NCI-H2196 (cell line): Measurements from ENCODE around the gene RAB11FIP5.
"Not testable (repeated sequence)": the region's sequence is repeated elsewhere in the genome, so short reads cannot be mapped to it uniquely, and the experiment has no call there.

Source experiments
- DNase-seq: peaks from one replicate; lab custom pipeline; 2025; ENCODE audit not compliant: unreplicated experiment; lab: John Stamatoyannopoulos, UW

Gene RAB11FIP5

DNA sequence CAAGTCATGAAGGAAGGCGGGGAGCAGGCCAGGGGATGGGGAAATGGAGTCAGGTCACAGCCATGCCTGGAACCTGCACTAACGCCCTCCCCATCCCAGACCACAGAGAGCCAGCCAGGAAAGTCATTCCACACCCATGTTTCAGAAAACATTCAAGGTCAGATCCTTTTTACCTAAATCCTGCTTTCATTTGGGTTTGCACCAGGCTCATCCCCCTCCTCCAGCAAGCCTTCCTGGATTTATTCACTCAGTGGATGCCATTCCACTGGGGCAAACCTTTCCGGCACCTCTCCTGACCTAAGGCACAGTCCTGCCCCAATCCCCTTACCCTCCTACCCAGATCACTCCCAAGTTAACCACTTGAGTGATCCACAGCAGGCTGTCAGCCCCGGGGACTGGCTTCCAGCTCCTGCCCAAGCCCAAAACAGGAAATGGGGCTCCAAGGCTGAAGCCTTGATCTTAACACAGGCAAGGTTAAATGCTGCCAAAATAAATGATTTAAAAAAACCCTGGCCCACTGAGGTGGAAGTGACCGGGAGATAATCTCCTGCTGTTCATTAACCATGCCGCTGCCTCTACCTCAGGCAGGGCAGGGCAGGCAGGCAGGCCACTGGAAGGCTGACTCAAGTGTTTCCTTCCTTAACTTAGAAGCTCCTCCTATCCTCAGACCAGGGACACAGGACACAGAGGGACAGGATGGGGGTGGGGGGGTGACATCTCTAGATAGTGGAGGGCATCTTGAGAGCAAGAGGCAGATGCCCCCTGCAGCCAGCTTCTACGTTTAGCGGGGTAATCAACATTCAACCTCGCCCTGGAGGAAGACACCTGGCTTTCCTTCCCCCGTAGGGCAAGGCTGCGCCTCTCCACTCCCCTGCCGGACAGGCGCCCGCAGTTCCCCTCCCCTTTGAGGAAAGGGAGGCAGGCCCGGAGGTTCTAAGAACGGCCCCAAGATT, 1.4 kb downstream of the RAB11FIP5 start:
- DNase-seq: no peak

DNA sequence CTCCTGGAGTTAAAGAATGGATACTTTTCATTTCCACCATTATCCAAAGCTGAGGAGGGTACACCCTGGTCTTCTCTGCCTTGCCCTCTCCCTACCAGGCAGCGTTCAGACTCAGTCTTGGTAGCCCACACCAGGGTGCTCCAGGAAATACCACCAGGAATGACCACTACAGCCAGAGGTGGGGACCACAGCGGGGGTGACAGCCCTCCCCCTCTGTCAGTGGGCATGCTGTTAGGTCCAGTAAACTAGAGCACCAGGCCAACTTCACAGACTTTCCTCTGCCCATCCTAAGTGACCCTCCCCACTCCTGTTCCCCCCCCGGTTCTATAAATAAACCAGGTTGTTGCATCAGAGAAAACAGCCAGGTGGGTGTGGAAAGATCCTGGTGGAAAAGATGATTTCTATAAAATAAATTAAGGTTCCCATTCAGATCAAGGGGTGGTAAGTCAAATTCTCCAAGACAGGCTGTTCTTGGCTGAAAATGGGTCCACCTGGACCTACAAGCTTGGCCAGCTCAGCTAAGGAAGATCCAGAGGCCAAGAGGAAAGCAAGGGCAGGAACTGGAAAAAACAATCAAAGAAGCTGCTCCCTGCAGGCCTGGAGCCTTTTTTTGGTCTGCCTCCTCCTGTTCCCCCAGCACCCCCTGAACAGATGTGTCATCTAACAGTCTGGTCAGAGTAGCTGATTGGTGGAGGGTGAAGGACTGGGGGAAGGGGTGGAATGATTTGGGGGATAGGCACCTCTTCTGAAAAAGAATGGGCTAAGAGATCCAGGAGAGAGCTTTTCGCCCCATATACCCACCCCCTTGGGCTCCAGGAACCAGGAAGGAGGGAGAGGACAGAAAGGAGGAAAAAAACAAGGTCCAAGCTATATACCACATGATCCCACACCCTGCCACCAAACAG, 2.3 kb downstream of the RAB11FIP5 start:
- no peak for DNase-seq

DNA sequence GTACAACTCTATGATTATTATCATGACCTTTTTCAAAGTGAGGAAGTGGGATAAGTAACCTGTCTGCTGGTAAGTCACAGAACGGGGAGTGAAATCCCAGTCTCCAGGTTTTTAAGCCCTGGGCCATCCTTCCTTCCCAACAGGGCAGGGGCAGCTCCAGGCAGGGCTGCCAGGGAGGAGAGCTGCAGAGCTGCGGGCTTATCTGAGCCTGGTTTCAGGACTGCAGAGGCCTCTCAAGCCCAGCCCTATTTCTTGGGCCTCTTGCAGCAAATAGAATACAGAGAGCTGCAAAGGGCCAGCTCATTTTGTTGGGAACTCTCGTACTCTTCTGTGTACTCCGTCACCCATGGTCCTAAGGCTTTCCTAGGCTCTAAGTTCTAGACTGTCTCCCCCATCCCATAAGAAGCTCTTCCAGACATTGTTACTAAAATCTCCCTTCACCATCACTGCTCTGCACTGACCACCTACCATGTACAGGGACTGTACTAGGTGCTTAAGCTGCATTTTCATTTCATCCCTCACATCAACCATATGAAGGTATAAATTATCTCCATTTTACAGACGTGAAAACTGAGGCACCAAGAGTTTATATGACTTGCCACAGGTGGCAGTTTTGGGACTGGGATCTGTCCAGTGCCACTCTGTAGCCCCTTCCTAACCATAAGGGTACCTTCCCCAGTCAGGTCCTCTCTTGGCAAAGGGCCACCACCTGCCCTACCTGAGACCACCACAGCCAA, 3.1 kb downstream of the RAB11FIP5 start:
- no peak for DNase-seq

DNA sequence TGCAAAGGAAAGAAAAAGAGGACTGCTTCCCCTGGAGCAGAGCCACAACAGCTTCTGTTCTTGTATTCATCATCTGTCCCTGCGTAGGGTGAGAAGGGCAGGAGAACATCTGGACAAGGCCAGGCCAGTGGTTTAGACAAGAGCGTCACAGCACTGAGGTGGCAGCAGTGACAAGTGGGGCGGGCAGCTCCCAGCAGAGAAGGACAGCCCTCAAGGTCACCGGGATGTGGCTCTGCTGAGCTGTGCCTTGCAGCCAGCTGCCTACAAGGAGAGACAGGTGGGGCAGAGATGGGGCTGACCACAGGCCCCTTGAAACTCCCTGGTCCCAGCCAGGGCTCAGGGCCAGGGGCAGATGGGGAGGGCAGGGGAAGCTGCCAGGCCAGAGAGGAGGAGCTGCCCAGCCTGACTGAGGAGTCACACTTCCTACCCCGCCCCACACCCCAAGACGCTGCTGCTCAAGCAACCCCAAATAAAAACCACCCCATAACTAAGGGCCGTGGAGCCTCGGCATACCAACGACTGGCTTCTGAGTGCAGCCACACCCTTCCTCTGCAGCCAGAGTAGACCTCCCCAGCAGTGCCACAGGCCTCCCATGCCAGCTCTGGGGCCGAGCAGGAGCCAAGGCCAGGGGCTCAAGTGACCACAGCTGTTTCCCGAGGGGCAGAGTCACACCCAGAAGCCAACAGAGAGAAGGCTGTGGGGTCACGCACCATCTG, 5.4 kb downstream of the RAB11FIP5 start:
- DNase-seq: no peak

DNA sequence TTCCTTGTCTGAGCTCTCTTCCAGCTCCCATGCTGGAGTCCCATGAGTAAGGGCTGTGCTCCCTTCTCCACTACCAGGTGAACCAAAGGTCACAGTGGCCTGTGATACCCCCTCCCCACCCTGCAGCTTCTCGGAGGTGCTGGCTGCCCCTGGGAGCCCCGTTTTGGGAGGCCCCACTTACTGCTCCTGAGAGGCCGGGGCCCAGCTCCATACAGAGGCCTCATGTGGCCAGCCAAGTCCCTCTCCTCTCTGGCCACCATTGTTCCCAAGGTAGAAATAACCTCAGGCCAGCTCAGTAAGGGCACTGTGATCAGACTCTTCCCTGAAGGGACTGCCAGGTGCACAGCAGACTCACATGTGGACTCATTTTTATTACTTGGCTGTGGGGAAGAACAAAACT, 6.0 kb downstream of the RAB11FIP5 start:
- DNase-seq: no peak

DNA sequence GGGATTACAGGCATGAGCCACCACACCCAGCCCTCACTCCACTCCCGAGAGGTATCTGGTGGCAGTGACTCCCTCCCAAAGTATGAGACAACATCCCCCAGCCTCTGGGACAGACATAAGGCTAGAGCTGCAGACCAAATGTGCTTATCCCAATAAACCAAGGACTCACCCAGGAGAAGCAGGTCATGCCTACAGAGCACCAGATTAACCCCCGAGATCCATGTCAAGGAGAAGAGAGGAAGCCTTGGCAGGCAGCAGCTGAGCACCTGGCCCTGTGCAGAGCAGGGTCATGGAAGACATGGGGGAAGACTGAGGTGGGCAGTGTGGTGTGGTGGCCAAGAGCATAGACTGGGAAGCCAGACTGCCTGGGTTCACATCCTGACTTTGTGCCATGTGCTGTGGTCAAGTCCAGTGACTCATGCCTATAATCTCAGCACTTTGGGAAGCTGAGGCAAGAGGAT, 7.2 kb downstream of the RAB11FIP5 start:
- no peak for DNase-seq

DNA sequence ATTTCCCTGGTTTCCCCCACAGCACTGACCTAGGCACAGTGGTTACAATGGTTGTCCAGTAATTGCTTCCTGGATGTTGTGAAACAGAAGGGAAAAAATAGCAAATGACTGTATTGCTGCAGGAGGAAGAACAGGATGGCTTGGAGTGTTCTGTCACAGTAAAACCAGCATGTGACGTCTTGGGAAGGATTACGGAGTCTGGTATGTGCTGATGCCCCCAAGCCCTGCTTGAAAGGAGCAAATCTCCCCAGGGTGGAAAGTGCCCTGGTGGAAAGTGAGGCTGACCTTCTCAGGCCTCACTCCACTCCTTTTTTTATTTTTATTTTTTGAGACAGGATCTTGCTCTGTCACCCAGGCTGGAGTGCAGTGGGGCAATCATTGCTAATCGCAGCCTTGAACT, 7.8 kb downstream of the RAB11FIP5 start:
- no peak for DNase-seq

DNA sequence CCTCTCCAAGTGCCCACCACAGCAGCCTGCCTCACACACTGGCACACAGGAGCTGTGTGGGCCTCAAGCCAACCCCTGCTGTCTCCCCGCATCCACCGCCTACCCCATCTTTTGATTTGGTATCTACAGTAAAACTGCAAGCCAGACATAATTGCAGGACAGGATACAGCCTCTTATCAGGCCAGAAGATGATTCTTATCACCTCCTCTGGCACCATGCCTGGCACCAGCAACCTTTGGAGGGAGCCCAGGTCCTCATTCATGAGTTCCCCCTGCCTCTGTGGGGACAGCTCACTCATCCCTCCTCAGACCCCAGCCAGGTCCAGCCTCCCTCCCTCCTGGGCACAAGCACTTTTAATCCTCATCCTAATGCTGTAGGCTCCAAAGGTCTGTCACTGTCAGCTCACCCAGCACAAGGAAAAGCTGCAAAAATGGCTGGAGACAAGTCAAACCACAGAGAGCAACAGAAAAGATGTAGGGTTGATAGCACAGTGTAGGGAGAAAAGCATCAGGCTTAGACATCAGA, 9.7 kb downstream of the RAB11FIP5 start:
- peak; percentile 50 for DNase-seq

DNA sequence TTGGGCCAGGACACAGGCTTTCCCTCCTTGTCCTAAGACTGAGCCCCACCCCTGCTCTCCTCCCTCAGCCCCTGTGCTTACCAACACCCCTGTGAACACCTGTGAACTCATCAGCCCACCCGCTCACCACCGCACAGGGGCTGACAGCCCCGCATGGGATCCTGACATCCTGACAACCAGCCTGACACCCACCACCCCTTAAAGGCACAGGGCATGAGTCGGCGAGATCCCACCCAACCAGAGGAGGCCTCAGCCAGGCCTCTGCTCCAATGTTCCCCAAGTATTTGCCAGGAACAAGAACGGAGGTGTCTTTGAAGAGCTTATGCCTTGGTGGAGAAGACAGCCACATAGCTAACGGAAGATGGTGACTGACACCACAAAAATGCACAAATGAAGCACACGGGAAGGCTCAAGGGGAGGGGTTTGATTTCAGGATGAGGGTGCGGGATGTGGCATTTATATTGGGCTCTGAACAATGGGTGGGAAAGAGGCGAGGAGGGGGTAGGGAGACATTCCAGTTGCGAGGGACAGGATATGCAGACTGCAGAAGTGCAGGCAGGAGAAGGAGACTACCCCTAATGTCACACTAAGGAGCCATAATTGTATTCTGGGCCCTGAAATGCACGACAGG, 11.0 kb downstream of the RAB11FIP5 start:
- no peak for DNase-seq

DNA sequence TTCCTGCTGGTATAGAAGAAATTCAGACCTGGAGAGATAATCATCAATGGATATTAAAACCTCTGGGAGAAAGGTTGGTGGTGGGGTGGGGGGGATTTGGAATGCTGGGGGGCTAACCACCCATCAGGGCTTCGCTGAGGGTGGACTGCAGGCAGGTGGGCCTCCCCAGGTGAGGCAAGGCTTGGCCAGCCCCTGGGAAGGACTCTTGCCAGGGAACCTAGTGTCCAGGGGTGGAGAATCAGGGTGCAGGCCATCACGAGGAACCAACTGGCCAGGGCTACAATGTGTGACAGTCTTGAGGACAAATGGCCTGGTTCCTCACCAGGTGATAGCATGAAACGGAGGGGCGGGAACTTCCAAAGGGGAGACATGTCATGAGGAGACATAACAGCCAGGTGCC, 11.8 kb downstream of the RAB11FIP5 start:
- no peak for DNase-seq

DNA sequence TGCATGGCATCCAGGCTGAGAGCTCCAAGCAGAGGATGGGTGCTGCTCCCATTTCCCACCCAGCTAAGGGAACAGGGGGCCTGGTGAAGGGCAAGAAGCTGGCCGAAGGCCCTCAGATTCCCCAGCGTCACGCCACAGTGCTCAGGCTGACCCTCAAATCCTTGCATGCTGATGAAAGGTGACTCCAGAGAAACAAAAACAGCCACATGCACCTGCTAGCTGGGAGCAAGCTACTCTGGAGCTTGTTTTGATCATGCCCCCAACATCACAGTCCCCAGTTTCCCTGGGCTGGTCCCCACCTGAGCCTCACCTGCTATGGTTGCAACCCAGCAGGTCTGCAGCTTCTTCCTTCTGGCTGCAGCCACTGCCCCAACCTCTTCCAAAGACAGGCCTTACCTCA, 13.3 kb downstream of the RAB11FIP5 start:
- no peak for DNase-seq

DNA sequence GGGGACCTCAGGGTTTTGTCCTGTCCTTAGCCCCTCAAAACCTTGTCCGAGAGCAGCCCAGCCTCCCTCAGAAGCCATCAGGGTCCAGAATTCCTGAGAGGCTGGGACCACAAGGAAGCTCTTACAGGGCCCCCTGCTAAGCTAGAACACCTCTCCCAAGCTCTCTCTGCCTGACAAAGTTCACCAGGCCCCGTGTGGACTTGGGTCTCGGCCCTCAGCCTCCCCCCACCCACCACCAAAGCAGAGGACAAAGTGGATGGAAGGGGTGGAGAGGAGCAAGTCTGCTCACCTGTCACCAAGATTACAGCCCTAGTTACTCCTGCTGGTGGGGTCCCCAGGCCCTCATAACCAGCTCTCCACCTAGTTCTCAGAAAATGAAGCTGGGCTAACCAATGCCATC, 16.8 kb downstream of the RAB11FIP5 start:
- no peak for DNase-seq

DNA sequence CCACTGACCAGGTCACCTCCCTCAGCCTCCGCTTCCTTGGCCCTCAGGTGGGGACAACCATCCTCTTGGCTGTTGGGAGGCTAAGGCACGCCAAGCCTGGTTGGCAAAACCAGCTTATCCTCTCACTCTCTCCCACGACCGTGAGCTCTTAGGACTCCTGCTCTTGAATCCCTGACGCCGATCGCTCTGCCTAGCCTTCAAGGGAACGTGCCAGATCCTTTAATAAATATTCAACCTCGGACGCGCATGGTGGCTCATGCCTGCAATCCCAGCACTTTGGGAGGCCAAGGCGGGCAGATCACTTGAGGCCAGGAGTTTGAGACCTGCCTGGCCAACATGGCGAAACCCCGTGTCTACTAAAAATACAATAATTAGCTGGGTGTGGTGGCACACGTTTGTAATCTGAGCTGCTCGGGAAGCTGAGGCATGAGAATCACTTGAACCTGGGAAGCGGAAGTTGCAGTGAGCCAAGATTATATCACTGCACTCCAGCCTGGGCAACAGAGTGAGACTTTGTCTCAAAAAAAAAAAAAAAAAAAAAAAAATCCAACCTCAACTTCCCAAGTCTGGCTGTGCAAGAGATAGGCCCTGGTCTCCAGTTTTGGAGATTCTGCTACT, 19.0 kb downstream of the RAB11FIP5 start:
- not testable (repeated sequence) for DNase-seq

DNA sequence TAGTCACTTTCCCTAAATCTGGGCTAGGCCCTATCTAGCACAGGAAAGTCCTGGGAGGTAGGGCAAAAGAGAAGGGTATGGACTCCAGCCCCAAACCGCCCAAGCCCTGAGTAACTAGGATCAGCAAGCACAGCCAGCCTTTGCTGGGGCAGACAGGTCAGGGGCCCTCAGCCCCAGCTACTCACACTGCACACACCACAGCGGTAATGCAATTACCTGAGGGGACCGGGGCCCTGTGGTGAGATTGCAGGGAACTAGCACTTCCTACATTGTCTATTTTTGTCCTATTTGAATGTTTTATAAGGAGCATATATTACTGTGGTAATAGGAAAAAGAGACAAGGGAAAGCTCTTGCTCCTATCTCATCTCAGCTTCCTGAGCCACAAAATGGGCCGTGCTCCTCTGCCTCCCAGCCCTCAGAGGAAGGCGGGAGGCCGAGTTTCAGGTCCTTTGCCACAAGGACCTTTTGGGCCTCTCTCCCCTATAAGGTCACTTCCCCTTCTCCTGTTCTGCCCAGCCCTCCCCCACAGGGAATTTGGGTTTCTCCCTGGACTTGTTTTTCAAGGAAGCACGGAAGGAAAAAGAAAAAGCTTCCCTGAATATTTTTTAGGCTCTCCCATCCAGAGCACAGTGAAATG, 20.5 kb downstream of the RAB11FIP5 start:
- no peak for DNase-seq

DNA sequence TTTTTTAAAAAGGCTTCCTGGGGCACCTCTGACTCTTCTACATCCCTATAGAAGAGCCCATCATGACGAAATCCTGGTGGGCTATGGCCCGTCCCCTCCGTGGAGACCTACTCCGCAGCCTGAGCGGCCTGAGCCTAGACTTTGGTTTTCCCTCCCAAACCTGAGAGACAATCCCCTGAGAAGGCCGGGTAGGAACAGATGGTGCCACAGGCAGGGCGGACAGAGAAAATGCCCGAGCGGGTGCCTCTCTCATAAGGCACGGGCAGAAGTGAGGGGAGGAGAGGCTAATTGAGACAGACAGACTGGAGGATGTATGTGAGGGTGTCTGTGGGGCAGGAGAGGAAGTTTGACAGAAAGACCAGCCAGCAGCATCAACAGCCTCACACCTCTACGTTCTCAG, 21.1 kb downstream of the RAB11FIP5 start:
- no peak for DNase-seq

DNA sequence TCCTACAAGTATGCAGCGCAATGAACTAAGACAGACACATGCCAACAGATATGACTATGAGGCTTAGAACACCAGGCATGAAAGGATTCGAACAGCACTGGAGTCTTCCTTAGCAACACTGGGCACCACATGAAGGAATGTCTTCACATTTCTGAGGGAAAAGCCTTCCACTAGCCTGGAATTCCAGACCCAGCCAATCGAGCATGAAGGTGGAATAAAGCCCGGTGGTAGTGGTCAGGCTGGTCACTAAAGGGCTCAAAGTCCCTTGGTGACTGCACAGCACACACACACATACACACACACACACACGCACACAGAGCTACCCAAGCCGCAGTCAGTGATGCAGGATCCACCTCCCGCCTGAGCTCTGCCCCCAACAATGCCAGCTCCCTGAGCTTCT, 21.6 kb downstream of the RAB11FIP5 start:
- DNase-seq: no peak

DNA sequence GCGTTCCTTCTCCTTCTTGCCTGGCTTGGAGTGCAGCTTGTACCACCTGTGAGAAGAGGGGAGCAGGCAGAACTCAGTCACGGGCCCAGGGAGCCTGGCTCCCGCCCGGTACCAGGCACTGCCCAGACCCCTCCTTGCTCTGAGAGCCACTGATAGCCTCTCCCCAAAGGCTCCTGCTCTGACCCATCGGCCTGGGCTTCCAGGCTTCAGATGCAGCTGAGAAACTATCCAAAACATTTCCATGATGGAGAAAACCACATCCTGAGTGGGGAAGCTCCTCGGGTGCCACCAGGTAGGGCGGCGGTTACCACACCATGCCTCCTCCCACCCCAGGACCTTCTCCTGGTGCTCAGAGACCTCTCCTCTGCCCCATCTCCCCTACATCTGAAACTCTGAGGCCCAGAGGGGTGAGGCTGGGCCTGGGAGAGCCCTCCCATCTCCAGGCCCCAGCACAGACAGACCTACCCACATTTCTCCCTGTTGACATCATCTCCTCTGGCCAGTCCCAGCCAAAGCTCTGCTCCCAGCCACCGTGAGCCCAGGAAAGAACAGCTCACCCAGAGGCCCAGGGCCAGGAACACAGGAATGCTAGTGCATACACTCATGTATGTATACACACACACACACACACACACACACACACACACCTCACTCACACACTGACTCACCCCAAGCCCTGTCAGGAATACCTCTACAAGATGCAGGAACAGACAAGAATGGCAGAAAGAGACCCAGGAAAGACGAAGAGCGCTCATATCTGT, 23.3 kb downstream of the RAB11FIP5 start:
- no peak for DNase-seq

DNA sequence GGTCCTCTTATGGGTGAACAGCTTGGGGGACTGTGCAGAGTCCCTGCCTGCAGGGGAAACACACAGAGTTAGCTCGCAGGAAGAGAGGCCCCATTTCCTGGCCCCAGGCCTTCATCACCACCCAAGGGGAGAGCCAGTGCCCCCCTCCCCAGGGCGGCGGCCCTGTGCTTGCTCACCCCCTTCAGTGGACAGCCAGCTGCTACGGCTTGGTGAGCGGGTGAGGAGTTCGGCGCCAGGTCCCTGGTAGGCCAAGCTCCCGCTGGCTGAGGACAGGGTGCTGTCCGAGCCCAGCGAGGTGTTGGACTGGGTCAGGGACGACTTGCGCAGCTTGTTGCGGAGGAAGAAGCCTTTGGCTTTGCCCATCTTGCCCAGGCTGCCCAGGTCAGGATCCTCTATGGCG, 24.0 kb downstream of the RAB11FIP5 start:
- DNase-seq: no peak
